Left hindlimb (tissue), 1 donor: Measurements from ENCODE around the gene CUEDC1.

Source experiments
- DNase-seq: peaks from one replicate; pipeline ENCODE4 v3.0.0-alpha.2; 2018

CUEDC1 gene, protein sequence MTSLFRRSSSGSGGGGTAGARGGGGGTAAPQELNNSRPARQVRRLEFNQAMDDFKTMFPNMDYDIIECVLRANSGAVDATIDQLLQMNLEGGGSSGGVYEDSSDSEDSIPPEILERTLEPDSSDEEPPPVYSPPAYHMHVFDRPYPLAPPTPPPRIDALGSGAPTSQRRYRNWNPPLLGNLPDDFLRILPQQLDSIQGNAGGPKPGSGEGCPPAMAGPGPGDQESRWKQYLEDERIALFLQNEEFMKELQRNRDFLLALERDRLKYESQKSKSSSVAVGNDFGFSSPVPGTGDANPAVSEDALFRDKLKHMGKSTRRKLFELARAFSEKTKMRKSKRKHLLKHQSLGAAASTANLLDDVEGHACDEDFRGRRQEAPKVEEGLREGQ

DNA sequence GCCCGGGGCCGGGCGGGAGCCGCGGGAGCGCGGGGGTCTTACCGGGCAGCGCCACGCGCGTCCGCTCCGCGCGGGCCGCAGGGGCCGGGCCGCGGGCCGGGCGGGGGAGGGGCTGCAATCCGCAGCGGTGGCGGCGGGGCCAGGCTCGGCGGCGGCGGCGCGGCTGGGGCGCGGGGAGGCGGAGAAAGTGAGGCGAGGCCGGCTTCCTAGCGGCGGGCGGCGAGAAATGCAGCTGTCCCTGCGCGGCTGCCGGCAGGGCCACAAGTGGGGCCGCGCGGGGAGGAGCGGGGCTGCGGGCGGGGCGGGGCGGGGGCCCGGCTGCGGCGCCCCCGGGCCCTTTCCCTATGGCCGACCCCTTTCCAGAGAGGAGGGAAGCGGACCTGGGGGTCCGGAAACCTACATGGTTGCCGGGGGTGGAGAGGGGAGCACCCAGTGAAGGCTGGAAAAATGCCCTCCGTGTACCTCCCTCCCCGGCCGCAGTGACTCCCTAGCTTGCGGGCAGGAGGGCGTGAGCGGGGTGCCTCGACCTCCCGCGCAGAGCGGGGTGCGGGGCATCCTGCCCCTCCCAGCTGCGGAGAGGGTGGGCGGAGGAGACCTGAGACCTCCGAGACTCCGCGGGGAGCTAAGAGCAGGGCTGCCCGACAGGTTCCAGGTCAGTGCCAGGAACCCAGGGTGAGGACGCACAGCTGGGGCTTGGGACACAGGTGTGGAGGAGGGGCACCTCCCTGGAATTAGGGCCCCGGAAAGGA, at the start of gene CUEDC1:
CUEDC1 (minus strand) TSS at position 230 of the 749 bp plus-strand sequence. CDS start 69,848 bp downstream, outside the sequence.
- DNase-seq: peak; percentile 83

DNA sequence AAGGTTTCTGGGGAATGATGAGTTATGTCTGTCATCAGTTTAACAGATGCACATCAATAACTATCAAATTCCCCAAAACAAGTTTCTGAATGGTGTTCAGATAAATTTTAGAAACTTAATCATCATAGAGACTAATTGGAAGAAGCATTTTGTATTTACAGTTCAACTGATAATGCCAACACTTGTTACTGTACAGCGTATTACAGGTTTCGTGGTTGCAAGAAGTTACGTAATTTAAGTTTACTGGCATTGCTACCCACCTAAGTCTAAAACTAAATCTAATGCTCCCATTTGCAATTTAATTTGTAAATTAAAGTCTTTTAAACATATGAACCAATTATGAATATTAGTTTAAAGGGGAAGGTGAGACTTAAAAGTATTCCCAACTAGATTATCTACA, 48.8 kb upstream of the CUEDC1 start:
- no peak for DNase-seq

DNA sequence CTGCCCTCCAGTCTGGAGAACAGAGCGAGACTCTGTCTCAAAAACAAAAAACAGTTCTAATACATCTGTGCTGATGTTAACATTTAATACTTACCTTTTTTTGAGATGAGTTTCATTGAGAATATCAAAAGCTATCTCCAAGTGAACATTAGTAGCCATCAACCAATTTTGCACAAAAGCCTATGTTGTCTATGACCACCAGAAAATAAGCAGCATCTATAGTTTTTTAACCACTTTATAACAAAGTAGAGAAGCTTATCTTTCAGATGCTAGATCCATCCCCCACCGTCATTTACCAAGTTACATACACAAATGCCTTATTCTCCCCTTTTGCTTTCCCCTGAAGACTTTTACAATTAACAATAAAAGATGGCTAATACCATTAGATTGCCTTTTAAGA, 47.8 kb upstream of the CUEDC1 start:
- DNase-seq: no peak

DNA sequence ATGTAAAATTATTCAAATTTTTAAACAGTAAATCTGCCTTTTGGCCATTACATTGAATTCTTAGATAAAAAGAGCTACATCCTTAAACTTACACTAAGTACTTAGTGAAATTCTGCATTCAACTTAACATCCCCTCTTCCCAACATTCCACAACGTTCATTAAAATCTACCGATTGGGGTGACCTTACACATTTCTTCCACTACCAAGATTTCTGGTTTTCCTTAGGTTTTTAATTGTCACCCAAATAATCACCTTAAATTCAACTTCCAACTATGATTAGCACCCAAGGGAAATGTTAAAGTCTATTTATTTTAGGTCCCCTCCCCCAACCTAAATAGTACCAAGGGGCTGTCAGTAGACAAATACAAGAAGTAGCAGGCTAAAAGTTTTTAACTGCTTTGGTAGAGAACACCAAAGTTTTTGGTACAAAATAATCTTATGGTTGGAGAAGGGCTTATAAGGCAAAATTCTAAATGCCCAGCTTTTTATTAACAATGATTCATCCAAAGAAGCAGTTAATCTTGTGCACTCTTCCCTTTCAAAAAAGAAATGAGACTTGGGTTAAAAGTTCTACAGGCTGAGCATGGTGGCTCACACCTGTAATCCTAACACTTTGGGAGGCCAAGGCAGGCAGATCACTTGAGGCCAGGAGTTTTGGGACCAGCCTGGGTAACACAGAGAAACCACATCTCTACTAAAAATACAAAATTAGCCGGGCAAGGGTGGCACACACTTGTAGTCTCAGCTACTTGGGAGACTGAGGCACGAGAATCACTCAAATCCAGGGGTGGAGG, 47.1 kb upstream of the CUEDC1 start:
- DNase-seq: no peak

DNA sequence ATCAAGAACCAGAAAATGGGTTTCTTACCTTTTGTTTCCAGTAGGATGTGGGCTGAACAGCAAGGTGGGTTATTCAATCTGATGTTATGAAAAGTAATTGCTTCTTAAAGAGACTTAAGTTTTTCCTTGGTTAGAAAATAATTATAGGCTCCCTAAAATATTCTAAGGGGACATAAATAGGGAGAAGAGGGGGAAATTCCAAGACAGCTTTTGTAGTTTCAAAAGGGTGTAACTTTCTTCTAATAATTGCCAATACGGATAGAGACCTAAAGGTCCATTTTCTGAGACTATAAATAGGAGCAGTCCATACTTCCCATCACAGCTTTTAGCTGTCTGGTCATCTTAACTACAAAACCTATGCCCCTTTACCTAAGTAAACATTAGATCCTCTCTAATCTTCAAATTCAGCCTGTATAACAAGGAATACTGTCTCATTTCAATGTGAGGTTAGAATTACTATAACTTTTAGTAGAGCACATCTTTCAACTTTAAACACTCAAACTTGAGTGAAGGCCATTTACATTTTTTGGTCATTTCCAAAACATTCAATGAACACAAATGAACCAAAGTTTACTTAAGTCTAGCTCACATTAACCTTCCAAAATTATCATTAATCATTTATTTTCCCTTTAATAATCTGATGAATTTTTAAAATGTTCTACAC, 46.4 kb upstream of the CUEDC1 start:
- no peak for DNase-seq

DNA sequence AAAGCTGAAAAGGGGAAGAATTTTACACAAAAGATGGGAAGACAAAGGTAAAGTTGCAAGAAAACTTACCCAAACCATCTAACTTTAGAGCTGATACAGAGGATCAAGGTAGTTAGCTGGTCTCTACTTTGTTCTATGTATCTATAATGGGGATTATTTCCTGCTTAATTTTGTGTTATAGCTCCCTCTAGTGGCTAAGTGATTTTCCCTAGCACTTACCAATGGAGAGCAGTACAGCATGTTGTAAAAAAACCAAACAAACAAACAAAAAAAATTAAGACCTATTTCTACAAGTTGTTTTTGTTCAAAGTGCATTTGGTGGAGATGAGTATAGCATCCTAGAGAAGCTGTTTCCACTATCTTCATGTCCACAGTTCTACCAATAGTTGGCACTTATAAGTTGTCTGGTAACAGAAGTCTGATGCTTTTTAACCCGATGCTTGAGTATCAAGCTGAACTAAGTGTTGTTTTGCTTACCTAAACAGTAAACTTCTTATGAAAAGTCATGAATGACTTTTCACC, 44.3 kb upstream of the CUEDC1 start:
- DNase-seq: no peak

DNA sequence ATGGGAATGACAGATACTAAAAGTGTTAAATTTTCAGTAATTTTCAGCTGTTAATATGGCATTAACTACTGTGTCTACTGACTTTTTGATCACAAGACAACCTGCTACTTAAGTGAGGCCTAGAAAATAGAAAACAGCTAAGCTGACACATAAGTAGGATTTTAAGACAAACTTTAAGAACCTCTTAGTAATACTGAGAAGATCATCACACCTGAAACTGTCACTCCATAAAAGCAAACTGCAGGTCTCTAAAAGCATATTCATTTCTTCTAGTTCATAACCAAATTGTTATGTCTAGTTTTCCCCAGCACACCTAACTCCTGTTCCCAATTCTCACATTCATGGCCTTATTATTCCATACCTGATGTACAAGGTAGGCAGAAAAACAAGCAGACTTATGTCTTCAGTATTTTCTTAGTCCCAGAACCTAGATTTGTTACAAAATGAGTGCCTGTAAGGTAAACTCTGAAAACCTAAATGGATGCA, 43.8 kb upstream of the CUEDC1 start:
- DNase-seq: no peak

DNA sequence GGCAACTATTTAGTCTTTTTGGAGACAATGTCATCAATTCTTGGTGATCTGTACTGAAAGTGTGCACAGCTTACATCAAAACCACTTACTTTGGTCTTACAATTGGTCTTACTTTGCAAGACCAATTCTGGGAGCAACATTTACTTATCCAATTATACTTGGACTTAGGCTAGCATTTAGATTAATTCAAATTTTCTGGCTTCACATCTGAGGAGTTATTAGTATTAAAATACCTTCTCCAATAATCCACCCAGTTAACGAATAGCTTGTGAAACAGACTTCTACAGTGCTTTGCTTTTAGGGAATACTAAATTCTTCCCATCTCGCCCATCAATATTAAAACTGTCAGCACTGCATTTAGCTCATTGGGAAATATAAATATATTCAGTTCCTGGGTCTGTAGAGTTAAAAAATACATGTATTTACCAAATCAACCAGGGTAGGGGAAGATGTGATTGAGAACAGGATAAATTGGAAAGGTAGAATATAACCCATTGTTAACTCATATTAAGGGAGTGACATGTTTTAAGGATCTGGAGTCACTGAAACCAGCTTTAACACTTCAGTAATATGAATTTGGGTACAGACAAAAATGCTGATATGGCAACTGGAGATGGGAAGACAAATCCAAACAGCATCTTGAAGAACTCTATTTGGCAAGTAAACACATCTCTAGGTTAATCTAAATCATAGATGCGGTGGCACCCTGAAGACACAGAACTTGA, 42.0 kb upstream of the CUEDC1 start:
- no peak for DNase-seq

DNA sequence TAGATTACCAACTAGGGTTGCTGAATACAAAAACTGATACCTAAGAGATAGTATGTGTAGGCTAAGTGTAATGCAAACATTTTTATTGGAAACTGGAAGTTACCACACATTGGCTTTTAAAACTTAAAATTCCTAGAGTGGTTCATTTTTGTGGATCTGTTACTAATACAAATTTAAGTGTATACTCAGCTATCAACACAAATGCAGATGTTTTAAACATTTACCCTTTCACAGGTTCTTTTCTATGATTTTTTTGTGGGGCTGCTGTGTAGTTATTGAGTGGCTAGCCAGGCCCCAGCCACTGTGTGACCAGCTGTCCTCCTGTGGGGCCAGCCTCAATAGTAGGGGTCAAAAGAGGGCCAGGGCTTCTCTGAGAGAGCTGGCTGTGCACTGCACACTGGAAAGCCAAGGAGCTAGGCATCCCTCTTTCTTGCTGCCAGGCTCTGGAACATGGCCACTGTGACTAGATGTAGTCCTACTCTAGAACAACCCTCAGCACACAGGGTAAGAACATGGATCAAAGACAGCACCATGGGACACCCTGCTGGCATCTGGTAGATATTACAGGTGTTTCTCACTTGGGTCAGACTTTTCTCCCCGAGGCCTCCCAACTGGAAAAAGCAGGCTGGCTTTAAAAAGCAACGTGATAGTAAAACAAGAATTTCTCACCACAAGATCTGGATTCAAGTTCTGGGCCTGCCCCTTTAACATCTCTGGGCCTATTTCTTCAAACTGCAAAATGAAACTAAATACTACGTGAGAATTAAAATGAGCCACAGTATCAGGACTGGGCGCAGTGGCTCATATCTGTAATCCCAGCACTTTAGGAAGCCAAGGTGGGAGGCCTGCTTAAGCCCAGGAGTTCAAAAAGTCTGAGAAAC, 40.1 kb upstream of the CUEDC1 start:
- peak; percentile 80 for DNase-seq

DNA sequence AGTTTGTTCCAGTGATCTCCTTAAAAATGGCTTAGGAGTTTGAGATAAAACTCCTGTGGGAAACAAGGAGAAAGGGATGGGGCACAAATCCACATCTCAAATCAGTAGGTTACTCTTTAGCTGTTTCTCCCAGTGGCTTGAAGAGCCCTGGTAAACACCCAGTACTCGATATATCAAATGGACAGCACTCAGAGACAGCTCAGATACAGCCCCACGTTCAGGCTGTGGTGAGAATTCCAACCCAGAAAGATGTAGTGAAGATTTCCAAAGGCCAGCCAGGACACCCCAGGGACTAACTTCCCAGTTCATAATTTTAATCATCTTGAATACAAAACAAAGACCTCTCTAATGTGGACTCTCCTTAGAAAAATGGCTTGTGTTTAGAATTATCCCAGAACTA, 39.2 kb upstream of the CUEDC1 start:
- no peak for DNase-seq

DNA sequence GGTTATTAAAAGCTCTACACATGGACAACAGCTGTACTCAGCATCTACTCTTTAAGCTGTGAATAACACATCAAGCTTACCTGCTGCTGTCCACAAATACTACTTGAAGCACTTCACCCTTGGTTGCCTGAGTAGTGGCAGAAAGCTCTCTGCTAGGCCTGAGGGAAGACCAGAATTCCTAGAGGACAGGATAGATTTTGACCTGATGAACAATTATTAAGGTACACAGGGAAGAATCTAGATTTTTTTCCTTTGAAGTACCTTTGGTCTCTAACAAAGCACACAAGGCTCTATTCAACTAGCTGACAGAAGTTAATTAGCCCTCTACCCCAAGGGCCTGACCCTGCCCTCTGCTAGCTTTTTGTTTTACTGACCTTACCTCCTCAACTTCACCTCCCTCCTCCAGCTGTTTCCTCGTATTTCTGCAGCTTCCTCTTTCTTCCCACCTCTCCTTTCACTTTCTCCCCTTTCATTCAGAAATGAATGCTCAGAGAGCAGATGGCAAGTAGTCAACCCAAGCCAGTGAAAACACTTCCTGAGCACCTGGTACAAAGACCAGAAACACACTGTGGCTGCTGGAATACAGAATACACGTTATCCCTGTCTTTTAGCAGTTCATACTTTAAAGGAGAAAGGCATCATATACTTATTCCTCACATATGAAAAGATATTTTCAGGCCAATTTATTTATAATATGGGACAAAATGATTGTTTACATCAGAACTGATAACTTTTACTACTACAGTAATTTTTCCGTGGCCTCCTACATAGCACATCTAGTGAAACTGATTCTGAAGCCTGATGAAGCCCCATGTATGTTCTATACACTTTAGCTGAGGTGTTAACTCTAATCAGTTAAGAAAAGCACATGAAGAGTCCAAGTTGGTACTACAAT, 38.5 kb upstream of the CUEDC1 start:
- no peak for DNase-seq

DNA sequence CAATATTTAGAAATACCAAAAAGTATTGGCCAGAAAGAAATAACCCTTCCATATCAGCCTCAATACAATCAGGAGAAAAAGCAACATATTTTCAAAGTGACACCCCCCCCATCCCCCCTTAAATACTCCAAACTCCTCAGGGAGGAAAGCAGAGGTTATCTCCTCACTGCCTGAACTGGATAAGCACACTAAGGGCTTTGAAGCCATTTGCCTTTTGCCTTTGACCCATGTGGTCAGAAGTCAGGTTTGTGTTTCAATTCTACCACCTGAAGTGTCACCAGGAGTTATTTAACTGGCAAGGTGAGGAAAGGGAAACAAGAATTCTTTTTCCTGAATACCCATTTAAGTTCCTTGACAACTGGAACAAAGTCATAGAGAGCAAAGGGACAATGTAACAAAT, 36.3 kb upstream of the CUEDC1 start:
- no peak for DNase-seq

DNA sequence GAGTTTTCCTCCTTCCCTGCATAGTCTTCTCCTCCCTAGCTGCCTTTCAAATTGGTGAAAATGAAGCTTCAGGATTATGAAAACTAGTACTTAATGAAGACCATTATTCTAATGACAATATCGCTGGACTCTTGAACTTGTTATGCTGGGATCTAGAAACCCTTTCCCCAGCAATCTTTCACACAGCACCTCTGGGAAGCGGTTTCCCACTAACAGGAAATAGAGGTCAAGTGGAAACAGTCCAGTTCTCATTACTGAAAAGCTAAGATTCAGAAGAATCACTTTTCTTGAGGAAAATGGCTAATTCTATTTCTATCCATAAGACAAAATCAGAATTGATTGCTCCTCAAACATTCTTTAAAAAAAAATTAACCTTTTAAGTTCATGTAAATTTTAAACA, 34.8 kb upstream of the CUEDC1 start:
- DNase-seq: no peak

DNA sequence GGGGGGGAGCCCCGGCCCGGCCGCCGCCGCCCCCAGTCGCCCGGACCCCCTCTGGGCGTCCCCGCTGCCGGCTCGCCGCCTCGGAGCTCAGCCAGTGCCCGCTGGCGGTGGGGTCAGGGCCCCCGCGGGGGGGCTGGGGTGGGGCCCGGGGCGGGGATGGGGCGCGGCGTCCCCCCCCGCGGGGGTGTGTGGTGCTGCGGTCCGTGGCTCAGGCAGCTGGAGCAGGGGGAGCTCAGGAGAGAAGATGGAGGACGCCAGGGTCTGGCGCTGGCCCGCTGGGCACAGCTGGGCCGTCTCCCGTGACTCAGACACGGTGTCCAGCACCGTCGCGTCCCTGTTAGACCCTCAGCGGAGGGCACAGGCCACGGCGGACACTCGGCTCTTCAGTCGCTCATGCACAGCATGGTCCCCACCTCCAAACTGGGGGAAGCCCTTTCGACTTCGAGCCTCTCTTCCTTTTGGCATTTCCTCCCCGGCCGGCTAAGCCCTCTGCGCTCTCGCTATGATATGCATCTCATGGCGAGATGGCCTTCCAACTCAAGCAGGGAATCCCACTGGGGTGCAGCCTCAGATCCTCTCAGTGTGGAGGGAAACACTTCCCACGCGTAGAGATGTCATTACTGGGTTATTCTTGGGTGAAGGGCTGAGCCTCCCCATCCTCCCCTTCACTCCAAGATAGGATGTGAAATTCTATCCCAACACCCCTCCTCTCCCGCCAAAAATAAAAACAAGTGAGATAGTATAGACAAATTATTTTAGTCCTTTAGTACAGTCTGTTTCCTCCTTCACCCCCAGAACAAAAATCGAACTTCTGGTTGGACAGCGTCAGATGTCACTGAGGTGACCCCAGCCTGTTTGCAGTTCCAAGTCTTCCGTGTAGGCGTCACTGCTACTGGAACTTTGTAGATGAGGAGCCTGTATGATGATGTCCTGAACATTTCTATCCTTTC, 33.4 kb upstream of the CUEDC1 start:
- peak; percentile 86 for DNase-seq

DNA sequence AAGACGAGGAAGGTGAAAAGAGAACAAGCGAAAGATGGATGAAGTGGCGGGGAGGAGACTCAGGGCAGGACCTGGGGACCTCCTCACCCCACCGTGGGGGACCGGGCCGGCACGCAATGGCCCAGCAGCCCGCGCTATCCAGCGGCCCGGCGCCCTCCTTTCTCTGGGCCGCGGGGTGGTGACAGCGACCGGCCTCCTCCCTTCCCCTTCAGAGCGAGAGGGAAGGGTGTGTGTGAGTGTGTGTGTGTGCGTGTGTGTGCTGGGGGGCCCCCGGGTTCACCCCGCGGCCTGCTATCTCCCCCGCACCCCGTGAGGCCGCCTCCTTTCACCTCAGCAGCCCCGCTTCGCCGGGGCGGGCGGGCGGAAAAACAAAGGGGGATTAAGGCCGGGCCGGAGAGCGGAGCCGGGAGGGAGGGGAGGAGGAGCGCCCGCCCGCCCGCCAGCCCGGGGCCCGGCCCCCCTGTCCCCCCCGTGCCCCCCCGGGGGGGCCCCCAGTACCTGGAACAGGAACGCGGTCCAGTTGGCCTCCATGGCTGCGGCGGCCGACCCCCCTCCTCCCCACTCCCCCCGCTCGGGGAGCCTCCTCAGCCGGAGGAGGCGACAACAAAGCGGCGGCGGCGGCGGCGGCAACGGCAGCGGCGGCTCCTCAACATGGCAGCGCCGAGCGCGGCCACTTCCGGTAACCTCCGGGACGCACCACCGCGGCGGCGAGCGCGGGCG, 32.5 kb upstream of the CUEDC1 start, which contains the start of gene VEZF1:
VEZF1 (minus strand) TSS at position 674 of the 720 bp plus-strand sequence; CDS start at position 531, 143 bp downstream.
- DNase-seq: peak; percentile 87

DNA sequence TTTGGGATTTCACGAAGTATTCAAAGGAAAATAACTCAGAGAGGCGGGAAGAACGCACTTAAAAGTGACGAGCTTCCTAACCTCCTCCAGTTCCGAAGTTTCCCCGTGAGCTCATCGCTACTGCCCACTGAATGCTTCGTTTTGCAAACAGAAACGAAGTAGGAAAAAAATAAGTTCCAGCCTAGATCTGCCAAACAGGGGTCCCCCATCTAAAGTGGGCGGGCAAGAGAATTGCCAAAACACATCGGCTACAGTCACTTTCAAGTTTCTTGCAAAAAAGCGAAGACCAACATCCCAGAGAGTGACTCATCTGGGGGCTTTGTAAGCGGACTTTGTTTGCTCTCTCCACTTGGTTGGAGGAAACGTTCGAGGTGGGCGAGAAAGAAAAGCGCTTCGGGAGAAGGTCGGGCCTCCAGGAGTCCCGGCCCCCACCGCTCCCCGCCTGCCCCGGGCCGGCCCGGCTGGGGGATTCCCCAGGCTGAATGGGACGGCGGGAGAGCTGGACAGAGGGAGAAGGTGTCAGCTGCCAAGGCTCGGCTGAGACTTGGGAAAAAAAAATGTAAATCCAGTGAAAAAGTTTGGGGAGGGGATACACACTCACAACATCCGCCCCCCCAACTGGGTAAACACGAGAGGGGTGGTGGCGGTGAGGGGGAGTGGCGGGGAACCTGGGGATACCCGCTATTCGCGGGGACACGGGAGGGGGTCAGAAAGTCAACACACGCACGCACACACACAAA, 31.8 kb upstream of the CUEDC1 start:
- peak; percentile 77 for DNase-seq

DNA sequence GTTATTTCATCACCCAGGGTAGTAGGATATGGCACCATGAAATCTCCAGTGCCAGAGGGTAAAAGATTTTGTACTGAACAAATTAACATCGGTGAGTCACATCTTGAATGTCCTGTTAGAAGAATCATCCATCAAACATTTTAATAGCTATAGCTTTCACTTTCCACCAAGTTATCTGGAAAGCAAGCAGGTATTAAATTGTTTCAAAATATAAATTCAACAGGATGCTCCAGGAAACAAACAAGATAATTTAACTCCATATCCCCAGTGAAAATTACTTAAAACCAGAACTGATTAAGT, 30.4 kb upstream of the CUEDC1 start:
- DNase-seq: no peak
